Nephron progenitor cell (in vitro differentiated cells): ENCODE measurements around the gene EXOSC3.
A peak's percentile ranks its signal among the peaks of the same experiment; 100 is the strongest.
"Not testable (repeated sequence)": the region's sequence is repeated elsewhere in the genome, so short reads cannot be mapped to it uniquely, and the experiment has no call there.

Source experiments
- DNase-seq: peaks from one replicate; pipeline ENCODE4 v3.0.0; 2021
- H3K27ac Mint-ChIP-seq: 2 replicates; pipeline ENCODE4 v1.8.0; 2021; ENCODE audit warnings: mild to moderate bottlenecking, moderate library complexity, mixed read lengths
- H3K27me3 Mint-ChIP-seq: 2 replicates; pipeline ENCODE4 v1.8.0; 2021; ENCODE audit warnings: mild to moderate bottlenecking, low read depth, mixed read lengths; ENCODE audit not compliant: poor library complexity
- H3K36me3 Mint-ChIP-seq: 2 replicates; pipeline ENCODE4 v1.8.0; 2021; ENCODE audit warnings: low read depth, mixed read lengths
- H3K4me1 Mint-ChIP-seq: 2 replicates; pipeline ENCODE4 v1.8.0; 2021; ENCODE audit warnings: mixed read lengths
- H3K4me3 Mint-ChIP-seq: 2 replicates; pipeline ENCODE4 v1.8.0; 2021; ENCODE audit warnings: mild to moderate bottlenecking, moderate library complexity, mixed read lengths
- H3K9me3 Mint-ChIP-seq: 2 replicates; pipeline ENCODE4 v1.8.0; 2021; ENCODE audit warnings: mild to moderate bottlenecking, moderate library complexity, mixed read lengths
- TF ChIP-seq, protein P1 (sequence below): fragments of 200-600 bp; sonication (generic); IDR thresholded peaks from 2 replicates; pipeline ENCODE4 v1.5.0; 2021; ENCODE audit warnings: antibody characterized with exemption

EXOSC3 gene

DNA sequence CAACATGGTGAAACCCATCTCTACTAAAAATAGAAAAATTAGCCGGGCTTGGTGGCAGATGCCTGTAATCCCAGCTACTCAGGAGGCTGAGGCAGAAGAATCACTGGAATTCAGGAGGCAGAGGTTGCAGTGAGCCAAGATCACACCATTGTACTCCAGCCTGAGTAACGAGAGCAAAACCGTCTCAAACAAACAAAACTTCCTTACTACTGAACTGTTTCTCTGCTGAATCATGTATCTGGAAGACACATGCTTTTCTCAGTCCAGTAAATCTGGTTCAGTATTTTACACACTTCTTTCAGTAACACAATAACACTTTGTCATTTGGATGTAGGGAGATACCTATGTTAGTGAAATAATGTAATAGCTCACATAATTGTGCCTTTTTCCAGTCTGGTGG lies 23.4 kb downstream of the EXOSC3 start:
- peaks cover 10% of the 10 kb centered on the region for H3K9me3 Mint-ChIP-seq
- H3K4me3 Mint-ChIP-seq = no peak overlapping the region
- no peak for DNase-seq
- H3K27ac Mint-ChIP-seq = peak overlapping the region; percentile 78
- TF ChIP-seq, protein P1, sequence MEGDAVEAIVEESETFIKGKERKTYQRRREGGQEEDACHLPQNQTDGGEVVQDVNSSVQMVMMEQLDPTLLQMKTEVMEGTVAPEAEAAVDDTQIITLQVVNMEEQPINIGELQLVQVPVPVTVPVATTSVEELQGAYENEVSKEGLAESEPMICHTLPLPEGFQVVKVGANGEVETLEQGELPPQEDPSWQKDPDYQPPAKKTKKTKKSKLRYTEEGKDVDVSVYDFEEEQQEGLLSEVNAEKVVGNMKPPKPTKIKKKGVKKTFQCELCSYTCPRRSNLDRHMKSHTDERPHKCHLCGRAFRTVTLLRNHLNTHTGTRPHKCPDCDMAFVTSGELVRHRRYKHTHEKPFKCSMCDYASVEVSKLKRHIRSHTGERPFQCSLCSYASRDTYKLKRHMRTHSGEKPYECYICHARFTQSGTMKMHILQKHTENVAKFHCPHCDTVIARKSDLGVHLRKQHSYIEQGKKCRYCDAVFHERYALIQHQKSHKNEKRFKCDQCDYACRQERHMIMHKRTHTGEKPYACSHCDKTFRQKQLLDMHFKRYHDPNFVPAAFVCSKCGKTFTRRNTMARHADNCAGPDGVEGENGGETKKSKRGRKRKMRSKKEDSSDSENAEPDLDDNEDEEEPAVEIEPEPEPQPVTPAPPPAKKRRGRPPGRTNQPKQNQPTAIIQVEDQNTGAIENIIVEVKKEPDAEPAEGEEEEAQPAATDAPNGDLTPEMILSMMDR = no peak
- H3K36me3 Mint-ChIP-seq = peaks cover 38% of the 10 kb centered on the region
- H3K27me3 Mint-ChIP-seq = peaks cover 3% of the 10 kb centered on the region
- no peaks in the 10 kb centered on the region for H3K4me1 Mint-ChIP-seq

DNA sequence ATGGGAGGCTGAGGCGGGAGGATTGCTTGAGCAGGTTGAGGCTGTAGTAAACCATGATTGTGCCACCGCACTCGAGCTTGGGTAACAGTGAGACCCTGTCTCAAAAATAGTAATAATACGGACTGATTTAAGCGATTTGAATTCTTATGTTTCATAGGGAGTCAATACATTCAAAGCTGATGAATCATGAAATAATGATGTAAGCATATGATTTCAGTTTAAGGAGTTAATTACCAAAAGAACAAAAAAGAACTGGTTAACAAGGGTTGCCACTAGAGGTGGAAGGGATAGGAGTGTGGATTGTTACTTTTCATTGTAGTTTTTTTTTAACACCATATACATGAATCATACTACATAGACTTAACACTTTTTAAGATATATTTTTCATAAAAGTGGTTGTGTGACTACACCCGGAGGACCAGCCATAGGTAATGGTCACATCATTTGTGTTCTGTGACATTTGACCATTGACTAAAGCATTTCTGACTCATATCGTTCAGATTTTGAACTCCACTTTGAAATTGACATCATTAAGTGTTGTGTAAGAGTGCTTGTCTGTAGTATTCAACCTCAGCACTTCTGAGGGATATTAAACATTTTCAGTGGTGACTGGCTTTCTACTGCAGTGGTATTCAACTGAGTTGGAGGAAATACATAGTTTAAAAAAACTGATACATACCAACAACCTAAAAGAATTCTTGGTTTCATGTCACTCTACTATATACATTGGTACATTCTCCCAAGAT lies 24.3 kb downstream of the EXOSC3 start:
- TF ChIP-seq, protein P1 = no peak
- no peak overlapping the region for H3K4me3 Mint-ChIP-seq
- peaks cover 3% of the 10 kb centered on the region for H3K27me3 Mint-ChIP-seq
- H3K4me1 Mint-ChIP-seq = no peaks in the 10 kb centered on the region
- no peak for DNase-seq
- H3K36me3 Mint-ChIP-seq = peaks cover 33% of the 10 kb centered on the region
- H3K27ac Mint-ChIP-seq = no peak overlapping the region
- peaks cover 7% of the 10 kb centered on the region for H3K9me3 Mint-ChIP-seq

DNA sequence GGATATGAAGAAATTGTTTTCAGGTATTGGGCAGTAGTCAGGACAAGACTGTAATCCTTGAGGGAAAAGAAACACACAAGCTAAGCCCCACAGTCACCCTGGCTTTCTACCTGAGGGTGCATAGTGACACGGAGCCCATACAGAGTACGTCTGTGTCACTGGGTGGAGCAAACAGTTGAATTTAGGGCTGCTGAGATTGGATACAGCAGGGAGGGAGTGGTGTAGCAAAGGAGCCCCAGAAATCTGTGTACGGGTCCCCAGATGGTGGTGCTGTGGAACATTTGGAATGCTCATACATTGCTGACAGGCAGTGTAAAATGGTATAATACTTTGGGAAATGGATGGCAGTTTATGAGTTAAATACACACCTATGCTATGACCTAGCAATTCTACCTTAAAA lies 26.1 kb downstream of the EXOSC3 start:
- no peak overlapping the region for H3K4me3 Mint-ChIP-seq
- no peak overlapping the region for H3K27ac Mint-ChIP-seq
- peaks cover 11% of the 10 kb centered on the region for H3K4me1 Mint-ChIP-seq
- H3K9me3 Mint-ChIP-seq = no peaks in the 10 kb centered on the region
- TF ChIP-seq, protein P1 = no peak
- H3K27me3 Mint-ChIP-seq = peaks cover 6% of the 10 kb centered on the region
- peaks cover 15% of the 10 kb centered on the region for H3K36me3 Mint-ChIP-seq
- DNase-seq = no peak

DNA sequence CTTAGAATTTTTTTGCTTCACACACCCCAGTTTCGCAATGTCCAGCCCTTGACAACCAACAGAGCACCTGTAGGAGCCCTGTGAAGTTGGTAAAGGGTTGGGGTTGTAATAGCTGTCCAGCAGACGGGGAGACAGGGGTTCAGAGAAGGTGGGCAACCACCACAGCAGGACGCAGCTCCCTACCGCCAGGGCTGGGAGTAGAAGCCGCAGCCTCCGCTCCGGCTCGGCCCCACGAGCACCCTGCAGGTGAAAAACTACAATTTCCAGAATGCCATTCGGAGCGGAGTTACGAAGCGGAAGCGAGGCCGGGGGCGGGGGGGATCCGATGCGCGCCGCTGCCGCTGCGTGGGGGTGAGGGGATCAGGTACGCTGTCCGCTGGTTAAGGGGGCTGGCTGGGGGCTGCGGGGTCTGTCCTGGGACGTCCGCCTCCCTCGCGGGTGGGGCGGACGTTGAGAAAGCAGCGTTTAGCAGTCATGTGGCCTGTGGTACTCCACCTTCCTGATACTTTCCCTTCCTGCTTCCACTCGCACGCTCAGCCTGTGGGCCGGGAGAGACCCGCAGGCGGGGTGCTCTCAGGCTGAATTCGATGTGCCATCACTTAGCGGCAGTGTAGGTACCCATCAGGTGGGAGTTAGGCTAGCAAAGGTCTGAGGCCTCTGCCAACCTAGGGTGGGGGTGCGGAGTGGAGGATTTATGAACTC lies 31.2 kb downstream of the EXOSC3 start, which contains the start of gene TRMT10B:
TRMT10B (plus strand) TSS at position 317 of the 702 bp plus-strand sequence. CDS start 8,127 bp downstream, outside the sequence.
- peaks cover 5% of the 10 kb centered on the region for H3K36me3 Mint-ChIP-seq
- TF ChIP-seq, protein P1 = no peak
- peaks cover 8% of the 10 kb centered on the region for H3K27me3 Mint-ChIP-seq
- H3K4me1 Mint-ChIP-seq = peaks cover 11% of the 10 kb centered on the region
- peak within 1 kb of the TSS; percentile 92 for H3K4me3 Mint-ChIP-seq
- peak; percentile 84 for DNase-seq
- peak within 1 kb of the TSS; percentile 66 for H3K27ac Mint-ChIP-seq
- peaks cover 7% of the 10 kb centered on the region for H3K9me3 Mint-ChIP-seq

DNA sequence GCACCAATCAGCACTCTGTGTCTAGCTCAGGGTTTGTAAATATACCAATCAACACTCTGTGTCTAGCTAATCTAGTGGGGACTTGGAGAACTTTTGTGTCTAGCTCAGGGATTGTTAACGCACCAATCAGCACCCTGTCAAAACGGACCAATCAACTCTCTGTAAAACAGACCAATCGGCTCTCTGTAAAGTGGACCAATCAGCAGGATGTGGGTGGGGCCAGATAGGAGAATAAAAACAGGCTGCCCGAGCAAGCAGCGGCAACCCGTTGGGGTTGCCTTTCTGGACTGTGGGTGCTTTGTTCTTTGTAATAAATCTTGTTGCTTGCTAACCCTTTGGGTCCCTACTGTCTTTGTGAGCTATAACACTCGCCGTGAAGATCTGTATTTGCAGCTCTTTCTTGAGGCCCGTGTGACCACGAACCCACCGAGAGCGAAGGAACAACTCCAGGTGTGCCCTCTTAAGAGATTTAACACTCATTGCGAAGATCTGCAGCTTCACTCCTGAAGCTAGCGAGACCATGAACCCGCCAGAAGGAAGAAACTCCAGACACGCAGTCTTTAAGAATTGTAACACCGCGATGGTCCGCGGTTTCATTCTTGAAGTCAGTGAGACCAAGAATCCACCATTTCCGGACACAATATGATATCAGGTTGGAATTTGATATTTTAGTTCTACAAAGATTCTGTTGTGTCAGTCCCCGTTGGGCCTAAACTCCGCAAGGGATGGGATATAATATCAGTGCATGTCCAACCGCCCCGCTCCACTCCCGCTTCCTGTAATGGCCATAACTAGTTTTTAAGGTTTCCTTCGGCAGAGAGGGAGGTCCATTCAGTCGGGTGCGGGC lies 32.0 kb downstream of the EXOSC3 start:
- Mint-ChIP-seq H3K9me3 (peaks cover 7% of the 10 kb centered on the region), H3K27ac (no peak overlapping the region), H3K4me3 (peak overlapping the region; percentile 92), H3K4me1 (peaks cover 11% of the 10 kb centered on the region), H3K27me3 (peaks cover 8% of the 10 kb centered on the region), H3K36me3 (peaks cover 5% of the 10 kb centered on the region)
- TF ChIP-seq, protein P1 = no peak
- DNase-seq = no peak

DNA sequence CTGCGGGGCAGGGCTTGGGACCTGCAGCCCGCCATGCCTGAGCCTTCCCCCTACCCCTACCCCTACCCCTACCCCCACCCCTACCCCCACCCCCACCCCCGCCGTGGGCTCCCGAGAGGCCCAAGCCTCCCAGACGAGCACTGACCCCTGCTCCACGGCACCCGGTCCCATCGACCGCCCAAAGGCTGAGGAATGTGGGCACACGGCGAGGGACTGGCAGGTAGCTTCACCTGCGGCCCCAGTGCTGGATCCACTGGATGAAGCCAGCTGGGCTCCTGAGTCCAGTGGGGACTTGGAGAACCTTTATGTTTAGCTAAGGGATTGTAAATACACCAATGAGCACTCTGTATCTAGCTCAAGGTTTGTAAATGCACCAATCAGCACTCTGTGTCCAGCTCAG lies 32.8 kb downstream of the EXOSC3 start:
- DNase-seq, H3K4me3 Mint-ChIP-seq, H3K9me3 Mint-ChIP-seq, H3K27me3 Mint-ChIP-seq, H3K27ac Mint-ChIP-seq, H3K36me3 Mint-ChIP-seq: not testable (repeated sequence)
- H3K4me1 Mint-ChIP-seq = peaks cover 11% of the 10 kb centered on the region

DNA sequence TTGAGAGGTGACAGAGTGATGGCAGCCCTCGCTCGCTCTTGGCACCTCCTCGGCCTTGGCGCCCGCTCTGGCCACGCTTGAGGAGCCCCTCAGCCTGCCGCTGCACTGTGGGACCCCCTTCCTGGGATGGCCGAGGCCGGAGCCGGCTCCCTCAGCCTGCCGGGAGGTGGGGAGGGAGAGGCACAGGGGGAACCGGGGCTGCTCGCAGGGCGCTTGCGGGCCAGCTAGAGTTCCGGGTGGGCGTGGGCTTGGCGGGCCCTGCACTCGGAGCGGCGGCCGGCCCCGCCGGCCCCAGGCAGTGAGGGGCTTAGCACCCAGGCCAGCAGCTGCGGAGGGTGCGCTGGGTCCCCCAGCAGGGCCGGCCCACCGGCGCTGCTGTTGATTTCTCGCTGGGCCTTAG lies 33.2 kb downstream of the EXOSC3 start:
- peaks cover 11% of the 10 kb centered on the region for H3K4me1 Mint-ChIP-seq
- not testable (repeated sequence) for H3K9me3 Mint-ChIP-seq, DNase-seq, H3K36me3 Mint-ChIP-seq, H3K27ac Mint-ChIP-seq, H3K4me3 Mint-ChIP-seq, H3K27me3 Mint-ChIP-seq
